ENCODE data around the gene TEKTIP1. TPM values are rescaled to one million over a fixed set of nuclear protein-coding genes. Genes with fewer than 3 reads are reported as not detected.

Gene TEKTIP1
- total and polyA plus RNA-seq, 2 of the 4 experiments (the other 2 are of a cell fraction), result not detected

- no peak for TF ChIP-seq RCOR1 (IDR thresholded peaks at IDR 0.05; ENCODE audit: insufficient replicate concordance, low read length)
Measured at GRCh38 chr19:3543150-3544057, 4.4 kb downstream of the TEKTIP1 start (continued).

- no peak overlapping the region for H2BK20ac ChIP-seq (ENCODE audit: low read depth, low read length)
- no peak overlapping the region for H2AFZ ChIP-seq (replicated peaks; ENCODE audit: low read length, poor library complexity)
- in situ Hi-C loops (cut with MboI; ENCODE audit: low sequenced_read_pairs), result no loop called here
- H3K27me3 ChIP-seq (ENCODE audit: control insufficient read depth, insufficient read depth, low read length), result no peaks in the 10 kb centered on the region
- no CpG with 5 or more reads among the region's 9 CpGs for WGBS, 2 experiments (ENCODE audit: extremely low coverage in 2 of 2, insufficient read length in 1 of 2)
- BruUV-seq (replicated peaks), result no TSS peak
- H3K36me3 ChIP-seq (ENCODE audit: control insufficient read depth, insufficient read depth, low read length), result peaks cover 28% of the 10 kb centered on the region
- H4K5ac ChIP-seq (ENCODE audit: low read depth, low read length), result no peak overlapping the region
- no peak overlapping the region for H3K23ac ChIP-seq (ENCODE audit: low read depth, low read length)
- DNase-seq (no peak), ATAC-seq (ENCODE audit: low read depth) (no peak)
- peaks cover 6 to 24% of the 10 kb centered on the region in 2 experiments; a peak in 2 of 4 replicates for H3K79me1 ChIP-seq (ENCODE audit: low read depth in 1 of 2, low read length in 2 of 2)
- H2BK5ac ChIP-seq (ENCODE audit: low read depth, low read length, poor library complexity, severe bottlenecking), result no peak overlapping the region
- no peak overlapping the region for H3K4ac ChIP-seq (ENCODE audit: low read depth, low read length)
- no peak overlapping the region for H4K91ac ChIP-seq (ENCODE audit: insufficient read depth, low read depth, low read length)
- H3K56ac ChIP-seq (ENCODE audit: extremely low read depth, insufficient read depth, low read length), result no peak overlapping the region
- H2AK5ac ChIP-seq (ENCODE audit: low read depth, low read length), result no peak overlapping the region
- H3K18ac ChIP-seq (ENCODE audit: low read depth, low read length), result no peak overlapping the region
- H4K8ac ChIP-seq (ENCODE audit: low read depth in 2 of 2, low read length in 2 of 2), result no peak overlapping the region
- TF ChIP-seq USF2 (IDR thresholded peaks at IDR 0.05; ENCODE audit: low read depth, low read length) (no peak), POLR2A (IDR thresholded peaks at IDR 0.05; ENCODE audit: low read depth, low read length) (no peak), BHLHE40 (IDR thresholded peaks at IDR 0.05; ENCODE audit: low read depth, low read length) (no peak), CTCF (conservative IDR thresholded peaks at IDR 0.05; ENCODE audit: low read depth, low read length) (no peak), ELK1 (IDR thresholded peaks at IDR 0.05; ENCODE audit: borderline replicate concordance, low read depth, low read length) (no peak), SMC3 (IDR thresholded peaks at IDR 0.05; ENCODE audit: low read depth, low read length) (no peak), RFX5 (IDR thresholded peaks at IDR 0.05; ENCODE audit: low read depth, low read length) (no peak), CEBPB (IDR thresholded peaks at IDR 0.05; ENCODE audit: low read depth, low read length) (no peak), RCOR1 (IDR thresholded peaks at IDR 0.05; ENCODE audit: insufficient replicate concordance, low read length) (no peak)
- no peaks in the 10 kb centered on the region for H3K9me3 ChIP-seq (ENCODE audit: control insufficient read depth, insufficient read depth, low read length)
- POLR2A ChIA-PET (ENCODE audit: unreplicated experiment), result no interaction called here
- no peak overlapping the region for H3K14ac ChIP-seq (replicated peaks; ENCODE audit: low read depth, low read length)
- H3K4me1 ChIP-seq (ENCODE audit: control insufficient read depth, insufficient read depth, low read length), result no peaks in the 10 kb centered on the region
- H3K4me2 ChIP-seq (ENCODE audit: low read depth, low read length), result no peak overlapping the region
- no peak overlapping the region for H2BK120ac ChIP-seq (ENCODE audit: low read depth, low read length)
- dilution Hi-C loops (cut with HindIII; ENCODE audit: low sequenced_read_pairs, unreplicated experiment), result no loop called here
- H4K20me1 ChIP-seq (ENCODE audit: insufficient read depth, low read length), result peaks cover 30% of the 10 kb centered on the region
- H3K9me1 ChIP-seq (ENCODE audit: insufficient read depth, low read length), result no peaks in the 10 kb centered on the region
- no peak overlapping the region for H2BK15ac ChIP-seq (ENCODE audit: low read depth, low read length)
- intact Hi-C loops (cut with micrococcal nuclease), result no loop called here
- CTCF ChIA-PET, result no interaction called here
- H3K9ac ChIP-seq (ENCODE audit: low read depth, low read length), result no peak overlapping the region
- H3K4me3 ChIP-seq (ENCODE audit: insufficient read depth, low read depth, low read length), result no peak overlapping the region
- H3K27ac ChIP-seq (ENCODE audit: insufficient read depth, low read length), result no peak overlapping the region
- H2AK9ac ChIP-seq (replicated peaks; ENCODE audit: low read depth, low read length, poor library complexity), result peak overlapping the region; percentile 61
Measured at GRCh38 chr19:3544058-3544376, 5.0 kb downstream of the TEKTIP1 start.

Data from IMR-90 (cell line).